ENCODE measurements around the gene GADL1.

DNA sequence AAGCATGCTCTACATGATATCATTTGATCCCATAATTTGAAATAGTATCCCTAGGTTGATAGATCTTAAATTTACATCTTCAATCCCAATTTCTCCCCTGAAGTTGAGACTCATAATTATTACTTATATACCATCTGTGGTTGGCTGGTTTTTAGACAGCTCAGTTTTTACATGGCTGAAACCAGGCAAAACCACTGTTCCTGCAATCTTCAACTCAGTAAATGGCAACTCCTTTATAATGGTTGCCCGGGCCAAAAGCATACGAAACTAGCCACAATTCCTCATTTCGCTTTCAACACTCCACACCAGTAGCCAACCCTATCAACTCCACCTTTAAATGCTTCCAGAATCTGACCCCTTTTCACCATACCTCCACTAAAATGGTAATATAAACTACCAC lies 169.6 kb downstream of the GADL1 start:
- TF ChIP-seq TAF1 (IDR thresholded peaks at IDR 0.05; ENCODE audit: borderline replicate concordance, insufficient read depth, low read length) (no peak), POLR2AphosphoS5 (IDR thresholded peaks at IDR 0.05; ENCODE audit: low read depth, low read length) (no peak), FOXP2 (optimal IDR thresholded peaks at IDR 0.05; ENCODE audit: borderline replicate concordance, extremely low read depth, extremely low read length, insufficient read depth) (no peak), SIN3A (IDR thresholded peaks at IDR 0.05; ENCODE audit: borderline replicate concordance, insufficient read depth, low read length) (no peak)
- TF ChIP-seq, protein P1, sequence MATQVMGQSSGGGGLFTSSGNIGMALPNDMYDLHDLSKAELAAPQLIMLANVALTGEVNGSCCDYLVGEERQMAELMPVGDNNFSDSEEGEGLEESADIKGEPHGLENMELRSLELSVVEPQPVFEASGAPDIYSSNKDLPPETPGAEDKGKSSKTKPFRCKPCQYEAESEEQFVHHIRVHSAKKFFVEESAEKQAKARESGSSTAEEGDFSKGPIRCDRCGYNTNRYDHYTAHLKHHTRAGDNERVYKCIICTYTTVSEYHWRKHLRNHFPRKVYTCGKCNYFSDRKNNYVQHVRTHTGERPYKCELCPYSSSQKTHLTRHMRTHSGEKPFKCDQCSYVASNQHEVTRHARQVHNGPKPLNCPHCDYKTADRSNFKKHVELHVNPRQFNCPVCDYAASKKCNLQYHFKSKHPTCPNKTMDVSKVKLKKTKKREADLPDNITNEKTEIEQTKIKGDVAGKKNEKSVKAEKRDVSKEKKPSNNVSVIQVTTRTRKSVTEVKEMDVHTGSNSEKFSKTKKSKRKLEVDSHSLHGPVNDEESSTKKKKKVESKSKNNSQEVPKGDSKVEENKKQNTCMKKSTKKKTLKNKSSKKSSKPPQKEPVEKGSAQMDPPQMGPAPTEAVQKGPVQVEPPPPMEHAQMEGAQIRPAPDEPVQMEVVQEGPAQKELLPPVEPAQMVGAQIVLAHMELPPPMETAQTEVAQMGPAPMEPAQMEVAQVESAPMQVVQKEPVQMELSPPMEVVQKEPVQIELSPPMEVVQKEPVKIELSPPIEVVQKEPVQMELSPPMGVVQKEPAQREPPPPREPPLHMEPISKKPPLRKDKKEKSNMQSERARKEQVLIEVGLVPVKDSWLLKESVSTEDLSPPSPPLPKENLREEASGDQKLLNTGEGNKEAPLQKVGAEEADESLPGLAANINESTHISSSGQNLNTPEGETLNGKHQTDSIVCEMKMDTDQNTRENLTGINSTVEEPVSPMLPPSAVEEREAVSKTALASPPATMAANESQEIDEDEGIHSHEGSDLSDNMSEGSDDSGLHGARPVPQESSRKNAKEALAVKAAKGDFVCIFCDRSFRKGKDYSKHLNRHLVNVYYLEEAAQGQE (IDR thresholded peaks at IDR 0.05; ENCODE audit: insufficient read depth in 1 of 2, low read depth in 2 of 2, low read length in 2 of 2), result no peak

All from PFSK-1 (cell line).